ENCODE results near the gene NEMF. TPM values are rescaled to one million over a fixed set of nuclear protein-coding genes. Genes with fewer than 3 reads are reported as not detected.
"Not testable (repeated sequence)": the region's sequence is repeated elsewhere in the genome, so short reads cannot be mapped to it uniquely, and the experiment has no call there.

Gene NEMF

DNA sequence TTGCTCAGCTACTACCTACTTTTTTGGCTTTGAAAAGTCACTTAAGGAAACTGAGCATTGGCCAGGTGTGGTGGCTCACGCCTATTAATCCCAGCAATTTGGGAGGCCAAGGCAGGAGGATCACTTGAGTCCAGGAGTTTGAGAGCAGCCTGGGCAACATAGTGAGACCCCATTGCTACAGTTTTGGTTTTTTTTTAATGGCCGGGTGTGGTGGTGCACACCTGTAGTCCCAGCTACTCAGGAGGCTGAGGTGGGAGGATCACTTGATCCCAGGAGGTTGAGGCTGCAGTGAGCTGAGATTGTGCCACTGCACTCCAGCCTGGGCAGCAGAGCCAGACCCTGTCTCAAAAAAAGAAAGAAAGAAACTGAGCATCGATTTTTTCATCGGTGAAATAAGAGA lies 116.9 kb downstream of the NEMF start:
- H2AFZ ChIP-seq (ENCODE audit: low read depth, low read length); H3K14ac ChIP-seq (ENCODE audit: low read length in 2 of 2); H2AK5ac ChIP-seq (ENCODE audit: low read length, severe bottlenecking); H3K79me1 ChIP-seq (replicated peaks; ENCODE audit: low read length, poor library complexity, severe bottlenecking); H3K4me1 ChIP-seq (ENCODE audit: control insufficient read depth, insufficient read depth, low read depth, low read length); H3K4me3 ChIP-seq (ENCODE audit: insufficient read depth in 1 of 2, low read depth in 1 of 2, low read length in 2 of 2); H2BK15ac ChIP-seq (ENCODE audit: low read depth, poor library complexity, severe bottlenecking); DNase-seq; H3K9ac ChIP-seq (ENCODE audit: low read length); H2BK5ac ChIP-seq (ENCODE audit: low read depth, low read length, poor library complexity, severe bottlenecking); H3K27ac ChIP-seq (ENCODE audit: low read length, poor library complexity, severe bottlenecking); H2BK120ac ChIP-seq (ENCODE audit: low read depth, low read length); H2BK12ac ChIP-seq (ENCODE audit: low read length in 2 of 2); H4K8ac ChIP-seq (ENCODE audit: low read length); H3K27me3 ChIP-seq (ENCODE audit: control insufficient read depth in 1 of 2, insufficient read depth in 1 of 2, low read length in 2 of 2); H4K91ac ChIP-seq (ENCODE audit: low read length); H3K23ac ChIP-seq (ENCODE audit: low read length in 2 of 2); H3K18ac ChIP-seq (ENCODE audit: low read depth in 1 of 2, low read length in 2 of 2); H3K4me2 ChIP-seq (ENCODE audit: low read length, poor library complexity, severe bottlenecking); H3K9me3 ChIP-seq (ENCODE audit: control insufficient read depth, low read length); H3K4ac ChIP-seq (ENCODE audit: low read depth in 1 of 2, low read length in 2 of 2): not testable (repeated sequence)
- H3K36me3 ChIP-seq (ENCODE audit: control insufficient read depth in 1 of 2, insufficient read depth in 2 of 2, low read depth in 1 of 2, low read length in 2 of 2) = peaks cover 0 to 39% of the 10 kb centered on the region in 2 experiments
- WGBS = 87% methylated on average over 4 of the region's 4 CpGs

DNA sequence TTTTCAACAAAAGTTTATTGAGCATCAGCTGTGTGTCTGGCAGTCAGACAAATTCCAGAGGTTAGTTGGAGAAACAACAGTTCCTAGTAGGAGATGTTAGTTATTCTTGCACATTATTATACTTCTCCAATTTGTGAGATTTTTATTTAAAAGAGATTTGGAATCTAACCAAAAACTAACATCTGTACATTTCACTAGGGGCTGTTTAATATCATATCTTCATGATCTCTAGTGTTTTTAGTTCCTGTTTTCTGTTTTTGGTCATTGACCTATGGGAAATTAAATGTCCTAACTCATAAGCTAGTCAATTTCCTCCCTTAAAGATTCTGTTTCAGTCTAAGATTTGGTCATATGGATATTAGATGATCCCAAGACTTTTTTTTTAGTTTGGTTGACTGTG lies 118.8 kb downstream of the NEMF start:
- H3K36me3 ChIP-seq (ENCODE audit: control insufficient read depth in 1 of 2, insufficient read depth in 2 of 2, low read depth in 1 of 2, low read length in 2 of 2) = peaks cover 0 to 47% of the 10 kb centered on the region in 2 experiments
- no peak overlapping the region for H2BK15ac ChIP-seq (ENCODE audit: low read depth, poor library complexity, severe bottlenecking)
- H3K4me1 ChIP-seq (ENCODE audit: control insufficient read depth, insufficient read depth, low read depth, low read length) = no peaks in the 10 kb centered on the region
- H3K14ac ChIP-seq (ENCODE audit: low read length in 2 of 2) = no peak overlapping the region
- no peak overlapping the region for H3K4me2 ChIP-seq (ENCODE audit: low read length, poor library complexity, severe bottlenecking)
- H3K27me3 ChIP-seq (ENCODE audit: control insufficient read depth in 1 of 2, insufficient read depth in 1 of 2, low read length in 2 of 2) = no peaks in the 10 kb centered on the region
- H3K23ac ChIP-seq (ENCODE audit: low read length in 2 of 2) = no peak overlapping the region
- H3K9ac ChIP-seq (ENCODE audit: low read length) = no peak overlapping the region
- no peak overlapping the region for H3K4me3 ChIP-seq (ENCODE audit: insufficient read depth in 1 of 2, low read depth in 1 of 2, low read length in 2 of 2)
- H3K4ac ChIP-seq (ENCODE audit: low read depth in 1 of 2, low read length in 2 of 2) = no peak overlapping the region
- no peaks in the 10 kb centered on the region for H3K79me1 ChIP-seq (replicated peaks; ENCODE audit: low read length, poor library complexity, severe bottlenecking)
- no peaks in the 10 kb centered on the region for H3K9me3 ChIP-seq (ENCODE audit: control insufficient read depth, low read length)
- no peak overlapping the region for H2AK5ac ChIP-seq (ENCODE audit: low read length, severe bottlenecking)
- no peak for DNase-seq
- no peak overlapping the region for H2BK12ac ChIP-seq (ENCODE audit: low read length in 2 of 2)
- H4K8ac ChIP-seq (ENCODE audit: low read length) = no peak overlapping the region
- no peak overlapping the region for H4K91ac ChIP-seq (ENCODE audit: low read length)
- no peak overlapping the region for H2AFZ ChIP-seq (ENCODE audit: low read depth, low read length)
- no peak overlapping the region for H2BK120ac ChIP-seq (ENCODE audit: low read depth, low read length)
- H3K27ac ChIP-seq (ENCODE audit: low read length, poor library complexity, severe bottlenecking) = no peak overlapping the region
- no peak overlapping the region for H3K18ac ChIP-seq (ENCODE audit: low read depth in 1 of 2, low read length in 2 of 2)
- H2BK5ac ChIP-seq (ENCODE audit: low read depth, low read length, poor library complexity, severe bottlenecking) = no peak overlapping the region

DNA sequence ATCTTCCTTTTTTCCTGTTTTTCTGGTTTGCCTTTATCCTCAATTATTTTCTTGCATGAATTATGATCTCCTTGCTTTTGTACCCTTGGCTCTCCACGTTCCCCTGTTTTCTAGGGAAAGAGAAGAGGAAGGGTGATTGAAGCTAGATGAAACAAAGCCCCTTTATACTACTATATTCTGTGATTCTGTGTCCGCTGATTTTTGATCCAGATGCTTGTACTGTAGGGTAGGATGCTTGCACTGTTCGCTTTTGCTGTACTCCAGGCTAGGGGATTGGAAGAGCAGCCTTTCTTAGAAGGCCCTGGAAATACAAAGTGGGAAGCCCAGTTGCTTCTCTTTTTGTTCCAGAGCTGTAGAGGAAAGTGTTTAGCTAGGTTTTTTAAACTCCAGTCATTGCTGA lies 119.7 kb downstream of the NEMF start:
- Histone ChIP-seq H3K27me3 (ENCODE audit: control insufficient read depth in 1 of 2, insufficient read depth in 1 of 2, low read length in 2 of 2) (no peaks in the 10 kb centered on the region), H3K18ac (ENCODE audit: low read depth in 1 of 2, low read length in 2 of 2) (no peak overlapping the region), H3K9ac (ENCODE audit: low read length) (no peak overlapping the region), H3K9me3 (ENCODE audit: control insufficient read depth, low read length) (no peaks in the 10 kb centered on the region), H3K4me3 (ENCODE audit: insufficient read depth in 1 of 2, low read depth in 1 of 2, low read length in 2 of 2) (no peak overlapping the region), H3K4ac (ENCODE audit: low read depth in 1 of 2, low read length in 2 of 2) (no peak overlapping the region), H2BK12ac (ENCODE audit: low read length in 2 of 2) (no peak overlapping the region), H2AK5ac (ENCODE audit: low read length, severe bottlenecking) (no peak overlapping the region), H3K4me2 (ENCODE audit: low read length, poor library complexity, severe bottlenecking) (no peak overlapping the region), H3K23ac (ENCODE audit: low read length in 2 of 2) (no peak overlapping the region), H2AFZ (ENCODE audit: low read depth, low read length) (no peak overlapping the region), H3K27ac (ENCODE audit: low read length, poor library complexity, severe bottlenecking) (no peak overlapping the region), H4K91ac (ENCODE audit: low read length) (no peak overlapping the region), H4K8ac (ENCODE audit: low read length) (no peak overlapping the region), H3K4me1 (ENCODE audit: control insufficient read depth, insufficient read depth, low read depth, low read length) (no peaks in the 10 kb centered on the region), H2BK120ac (ENCODE audit: low read depth, low read length) (no peak overlapping the region), H2BK15ac (ENCODE audit: low read depth, poor library complexity, severe bottlenecking) (no peak overlapping the region), H3K79me1 (replicated peaks; ENCODE audit: low read length, poor library complexity, severe bottlenecking) (no peaks in the 10 kb centered on the region), H3K36me3 (ENCODE audit: control insufficient read depth in 1 of 2, insufficient read depth in 2 of 2, low read depth in 1 of 2, low read length in 2 of 2) (peaks cover 0 to 50% of the 10 kb centered on the region in 2 experiments), H3K14ac (ENCODE audit: low read length in 2 of 2) (no peak overlapping the region), H2BK5ac (ENCODE audit: low read depth, low read length, poor library complexity, severe bottlenecking) (no peak overlapping the region)
- 98% methylated on average over 2 of the region's 3 CpGs for WGBS
- no peak for DNase-seq

Small RNAs within 50 kb of the gene (small RNA-seq; reads per million reads assigned to genes)
- gene RF00019 (ENCODE audit: low read depth) = not detected
- not detected for gene RN7SL2 (ENCODE audit: low read depth)
- gene RN7SL3 (ENCODE audit: low read depth) = not detected
- not detected for gene RNU6-189P (ENCODE audit: low read depth)
- gene RNU6-539P (ENCODE audit: low read depth) = not detected
